Endodermal cell (in vitro differentiated cells): Measurements from ENCODE around the gene PPP2R5C. TPM values are rescaled to one million over a fixed set of nuclear protein-coding genes. Genes with fewer than 3 reads are reported as not detected.

Experiments used
- DNase-seq: peaks from one replicate; pipeline ENCODE4 v3.0.0-alpha.2; 2017
- H3K27ac ChIP-seq: 2 replicates; pipeline ENCODE4 v1.5.1; 2013; ENCODE audit warnings: mild to moderate bottlenecking, low read depth, low read length, moderate library complexity
- H3K27me3 ChIP-seq: 2 replicates; pipeline ENCODE4 v1.6.1; 2013; ENCODE audit warnings: mild to moderate bottlenecking, low read length, moderate library complexity; ENCODE audit not compliant: insufficient read depth, control insufficient read depth, poor library complexity, severe bottlenecking
- H3K36me3 ChIP-seq: 2 replicates; pipeline ENCODE4 v1.7.0; 2013; ENCODE audit warnings: mild to moderate bottlenecking, low read length, moderate library complexity; ENCODE audit not compliant: control insufficient read depth, insufficient read depth
- H3K4me1 ChIP-seq: one replicate; pipeline ENCODE4 v1.7.0; 2013; ENCODE audit warnings: low read length; ENCODE audit not compliant: control insufficient read depth, insufficient read depth
- H3K4me3 ChIP-seq: 2 replicates; pipeline ENCODE4 v1.5.1; 2013; ENCODE audit warnings: mild to moderate bottlenecking, low read length, moderate library complexity
- H3K9ac ChIP-seq: 2 replicates; pipeline ENCODE4 v1.6.1; 2013; ENCODE audit warnings: mild to moderate bottlenecking, low read length, moderate library complexity; ENCODE audit not compliant: poor library complexity, severe bottlenecking; ENCODE audit errors: extremely low read depth
- H3K9me3 ChIP-seq: 2 replicates; pipeline ENCODE4 v1.6.1; 2013; ENCODE audit warnings: mild to moderate bottlenecking, low read length, moderate library complexity; ENCODE audit not compliant: control insufficient read depth
- H3K27ac Mint-ChIP-seq: 2 replicates; pipeline ENCODE4 v1.8.0; 2020; ENCODE audit warnings: mixed read lengths
- H3K27me3 Mint-ChIP-seq: 2 replicates; pipeline ENCODE4 v1.8.0; 2021; ENCODE audit warnings: mild to moderate bottlenecking, mixed read lengths; ENCODE audit not compliant: insufficient read depth
- H3K36me3 Mint-ChIP-seq: 2 replicates; pipeline ENCODE4 v1.8.0; 2020; ENCODE audit warnings: low read depth, mixed read lengths
- H3K4me1 Mint-ChIP-seq: 2 replicates; pipeline ENCODE4 v1.8.0; 2020; ENCODE audit warnings: mixed read lengths
- H3K4me3 Mint-ChIP-seq: 2 replicates; pipeline ENCODE4 v1.8.0; 2020; ENCODE audit warnings: mild to moderate bottlenecking, moderate library complexity, mixed read lengths
- H3K9me3 Mint-ChIP-seq: 2 replicates; pipeline ENCODE4 v1.8.0; 2020; ENCODE audit warnings: mild to moderate bottlenecking, mixed read lengths
- WGBS, 2 experiments: methylation state at CpG; one replicate each; pipeline versions ENCODE4 v1.1.5 to v1.1.7; 2013; ENCODE audit warnings: missing lambda C conversion rate in 2 of 2, mixed read lengths in 1 of 2; ENCODE audit not compliant: insufficient coverage in 1 of 2, insufficient read length in 1 of 2; 5-methylcytosine and 5-hydroxymethylcytosine counted together
- total RNA-seq, 2 donors: library from RNA; stranded (reverse); fragmentation: NEBNext Ultra II Directional in 1 of 2; extraction: Animal tissue kit (Norgen Biotek cat#: 25700) in 1 of 2; gene quantifications; 2 replicates in 1 of 2; 3 replicates in 1 of 2; pipeline ENCODE4 v1.2.1, GENCODE V29; 2021
- TF ChIP-seq, protein P1 (sequence below): fragments of 200-600 bp; sonication (generic); conservative IDR thresholded peaks from 2 replicates; pipeline ENCODE4 v1.5.0; 2021; ENCODE audit warnings: antibody characterized with exemption, mild to moderate bottlenecking

PPP2R5C gene
- total RNA-seq, 2 donors from 2014 or later = 116 to 117 TPM

DNA sequence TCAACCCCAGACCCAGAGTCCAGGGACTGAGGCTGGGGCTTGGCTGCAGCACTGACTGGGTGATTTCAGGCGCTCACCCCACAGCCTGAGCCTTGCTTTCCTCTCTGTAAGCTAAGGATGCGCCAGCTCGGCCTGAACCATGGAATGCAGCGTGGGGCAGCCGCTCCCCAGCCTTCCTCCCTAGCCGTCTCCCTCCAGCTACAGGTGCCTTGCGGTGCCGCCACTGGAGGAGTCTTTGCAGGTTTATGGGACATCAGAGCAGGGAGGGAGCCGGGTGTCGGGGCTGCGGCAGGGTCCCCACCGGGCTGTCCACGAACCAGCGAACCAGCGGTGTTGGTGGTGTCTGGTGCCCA lies 19.4 kb downstream of the PPP2R5C start:
- Histone ChIP-seq H3K27me3 (peaks cover 28% of the 10 kb centered on the region), H3K9me3 (peaks cover 7% of the 10 kb centered on the region), H3K4me3 (peak overlapping the region; percentile 78), H3K9ac (no peak overlapping the region), H3K4me1 (peaks cover 2% of the 10 kb centered on the region), H3K27ac (no peak overlapping the region), H3K36me3 (no peaks in the 10 kb centered on the region)
- DNase-seq = peak; percentile 80
- Mint-ChIP-seq H3K4me3 (peak overlapping the region; percentile 62), H3K36me3 (peaks cover 6% of the 10 kb centered on the region), H3K27ac (no peak overlapping the region), H3K4me1 (peaks cover 7% of the 10 kb centered on the region), H3K9me3 (peaks cover 3% of the 10 kb centered on the region), H3K27me3 (peaks cover 47% of the 10 kb centered on the region)
- WGBS, 2 experiments = 0 to 2% methylated on average over 4 to 15 of the region's 15 CpGs
- TF ChIP-seq, protein P1, sequence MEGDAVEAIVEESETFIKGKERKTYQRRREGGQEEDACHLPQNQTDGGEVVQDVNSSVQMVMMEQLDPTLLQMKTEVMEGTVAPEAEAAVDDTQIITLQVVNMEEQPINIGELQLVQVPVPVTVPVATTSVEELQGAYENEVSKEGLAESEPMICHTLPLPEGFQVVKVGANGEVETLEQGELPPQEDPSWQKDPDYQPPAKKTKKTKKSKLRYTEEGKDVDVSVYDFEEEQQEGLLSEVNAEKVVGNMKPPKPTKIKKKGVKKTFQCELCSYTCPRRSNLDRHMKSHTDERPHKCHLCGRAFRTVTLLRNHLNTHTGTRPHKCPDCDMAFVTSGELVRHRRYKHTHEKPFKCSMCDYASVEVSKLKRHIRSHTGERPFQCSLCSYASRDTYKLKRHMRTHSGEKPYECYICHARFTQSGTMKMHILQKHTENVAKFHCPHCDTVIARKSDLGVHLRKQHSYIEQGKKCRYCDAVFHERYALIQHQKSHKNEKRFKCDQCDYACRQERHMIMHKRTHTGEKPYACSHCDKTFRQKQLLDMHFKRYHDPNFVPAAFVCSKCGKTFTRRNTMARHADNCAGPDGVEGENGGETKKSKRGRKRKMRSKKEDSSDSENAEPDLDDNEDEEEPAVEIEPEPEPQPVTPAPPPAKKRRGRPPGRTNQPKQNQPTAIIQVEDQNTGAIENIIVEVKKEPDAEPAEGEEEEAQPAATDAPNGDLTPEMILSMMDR = no peak

DNA sequence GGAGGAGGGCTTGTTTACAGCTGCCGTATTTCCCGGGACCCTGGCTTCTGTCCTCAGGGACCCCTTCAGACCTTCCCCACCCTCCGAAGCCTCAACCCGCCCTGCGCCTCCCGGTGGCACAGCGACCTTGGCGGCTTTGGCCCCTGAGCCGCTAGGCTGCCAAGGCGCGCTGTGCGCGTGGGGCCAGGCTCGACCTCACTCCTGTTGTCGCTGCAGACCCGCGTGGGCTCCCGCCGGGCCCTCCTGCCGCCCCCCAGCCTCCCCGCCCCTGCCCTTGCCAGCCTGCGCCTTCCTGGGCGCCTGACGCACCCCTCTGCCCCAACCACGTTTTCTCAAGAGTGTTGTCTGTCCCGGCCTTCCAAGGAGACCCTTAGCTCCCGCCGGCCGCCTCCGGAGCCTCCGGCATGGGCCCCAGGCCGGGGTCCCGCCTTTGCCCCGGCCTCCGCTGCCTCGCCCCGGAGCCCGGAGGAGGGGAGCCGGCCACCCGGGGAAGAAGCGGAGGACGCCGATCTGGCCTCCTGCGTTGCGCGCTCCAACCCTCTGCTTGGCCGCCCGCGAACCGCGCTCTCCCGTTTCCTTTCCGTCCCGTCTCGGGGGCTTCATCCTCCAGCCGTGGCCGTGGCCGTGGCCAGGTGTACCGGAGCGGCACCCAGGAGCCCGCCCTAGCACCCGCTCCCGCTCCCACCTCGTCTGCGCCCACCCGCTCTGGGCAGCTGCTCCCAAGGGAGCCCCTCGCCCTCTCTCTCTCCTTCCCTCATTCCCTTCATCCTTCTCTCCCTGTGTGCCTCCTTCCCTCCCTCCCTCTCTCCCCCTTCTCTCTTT lies 19.9 kb downstream of the PPP2R5C start:
- Histone ChIP-seq H3K9me3 (peaks cover 7% of the 10 kb centered on the region), H3K4me1 (peaks cover 2% of the 10 kb centered on the region), H3K27me3 (peaks cover 28% of the 10 kb centered on the region), H3K9ac (no peak overlapping the region), H3K36me3 (no peaks in the 10 kb centered on the region), H3K4me3 (peak overlapping the region; percentile 78), H3K27ac (no peak overlapping the region)
- Mint-ChIP-seq H3K27ac (no peak overlapping the region), H3K4me1 (peaks cover 7% of the 10 kb centered on the region), H3K27me3 (peaks cover 47% of the 10 kb centered on the region), H3K9me3 (peaks cover 3% of the 10 kb centered on the region), H3K36me3 (peaks cover 6% of the 10 kb centered on the region), H3K4me3 (peak overlapping the region; percentile 62)
- TF ChIP-seq, protein P1 = no peak
- peak; percentile 67 for DNase-seq
- WGBS, 2 experiments = 2 to 4% methylated on average over 21 to 67 of the region's 67 CpGs

DNA sequence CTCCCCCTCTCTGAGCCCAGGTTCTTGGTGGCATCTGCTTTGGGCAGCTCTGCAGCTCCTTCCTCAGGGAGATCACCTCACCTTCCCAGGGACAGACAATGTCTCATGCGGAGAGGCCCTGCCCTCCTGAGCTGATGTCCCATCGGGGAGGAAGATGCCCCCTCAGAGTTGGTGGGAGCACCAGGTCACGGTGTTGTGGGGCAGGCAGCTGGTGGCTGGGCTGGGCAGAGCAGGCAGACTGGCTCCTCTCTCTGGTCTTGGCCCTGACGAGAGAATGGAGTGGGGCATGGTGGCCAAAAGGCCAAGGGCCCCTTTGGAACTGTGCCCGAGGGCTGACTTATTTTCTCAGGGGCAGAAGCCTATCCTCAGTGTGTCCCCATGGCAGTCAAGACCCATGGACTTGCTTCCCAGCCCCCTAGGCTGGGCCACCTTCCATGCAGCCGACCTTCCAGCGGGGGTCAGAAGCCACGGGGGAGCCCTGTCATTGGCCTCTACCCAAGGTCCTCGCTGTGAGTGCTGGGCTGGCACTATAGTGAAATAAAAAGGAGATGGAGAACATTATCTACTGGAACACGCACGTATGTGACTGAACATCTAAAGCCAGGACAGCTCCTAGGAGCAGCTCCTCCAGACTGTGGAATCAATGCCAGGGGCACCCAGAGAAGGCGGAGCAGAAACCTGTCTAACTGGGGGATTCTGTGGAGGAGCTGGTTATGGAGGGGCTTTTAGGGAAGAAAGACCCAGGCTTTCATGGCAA lies 21.9 kb downstream of the PPP2R5C start:
- WGBS, 2 experiments = 92 to 97% methylated on average over 6 to 12 of the region's 12 CpGs
- H3K4me1 ChIP-seq = peaks cover 2% of the 10 kb centered on the region
- H3K27me3 ChIP-seq = peaks cover 25% of the 10 kb centered on the region
- Mint-ChIP-seq H3K27ac (no peak overlapping the region), H3K27me3 (peaks cover 40% of the 10 kb centered on the region), H3K9me3 (peaks cover 3% of the 10 kb centered on the region), H3K36me3 (peaks cover 6% of the 10 kb centered on the region), H3K4me1 (peaks cover 7% of the 10 kb centered on the region), H3K4me3 (peak overlapping the region; percentile 27)
- no peak overlapping the region for H3K27ac ChIP-seq
- TF ChIP-seq, protein P1 = no peak
- H3K4me3 ChIP-seq = no peak overlapping the region
- no peaks in the 10 kb centered on the region for H3K9me3 ChIP-seq
- no peaks in the 10 kb centered on the region for H3K36me3 ChIP-seq
- H3K9ac ChIP-seq = no peak overlapping the region
- no peak for DNase-seq
